ENCODE data around the gene PFN3. TPM values are rescaled to one million over a fixed set of nuclear protein-coding genes. Genes with fewer than 3 reads are reported as not detected.
"Not testable (repeated sequence)": the region's sequence is repeated elsewhere in the genome, so short reads cannot be mapped to it uniquely, and the experiment has no call there.

Gene PFN3
- total RNA-seq, 1 donor from 2014 or later, result not detected

DNA sequence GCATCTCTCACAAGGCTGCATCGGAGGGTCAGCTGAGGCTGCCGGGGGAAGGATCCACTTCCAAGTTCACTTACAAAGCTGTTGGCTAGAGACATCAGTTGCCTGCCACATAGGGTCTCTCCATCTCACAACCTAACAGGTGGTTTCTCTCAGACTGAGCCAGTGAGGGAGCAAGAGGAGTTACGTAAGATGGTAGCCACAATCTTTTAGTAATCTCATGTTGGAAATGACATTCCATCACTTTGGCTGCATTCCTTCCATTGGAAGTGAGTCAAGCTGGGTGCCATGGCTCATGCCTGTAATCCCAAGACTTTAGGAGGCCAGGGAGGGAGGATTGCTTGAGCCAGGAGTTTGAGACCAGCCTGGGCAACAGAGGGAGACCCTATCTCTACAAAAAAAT is 18.6 kb upstream of the PFN3 start:
- DNase-seq (ENCODE audit: low read depth), result peak; percentile 40
- H3K9me3 Mint-ChIP-seq (ENCODE audit: unreplicated experiment), result no peaks in the 10 kb centered on the region
- H3K27ac Mint-ChIP-seq (ENCODE audit: unreplicated experiment), result no peak overlapping the region
- H3K4me1 Mint-ChIP-seq (ENCODE audit: low read depth, unreplicated experiment), result peaks cover 2% of the 10 kb centered on the region
- Histone ChIP-seq H3K27ac (ENCODE audit: low read depth, low read length) (no peak overlapping the region), H3K79me2 (ENCODE audit: insufficient read depth, low read length) (no peaks in the 10 kb centered on the region), H4K20me1 (ENCODE audit: insufficient read depth, low read length) (no peaks in the 10 kb centered on the region), H3K27me3 (ENCODE audit: insufficient read depth, low read length) (peaks cover 2% of the 10 kb centered on the region), H3K9me3 (ENCODE audit: insufficient read depth, low read depth, low read length) (no peaks in the 10 kb centered on the region), H3K36me3 (ENCODE audit: insufficient read depth, low read length) (no peaks in the 10 kb centered on the region), H3K4me2 (ENCODE audit: low read length) (no peak overlapping the region), H3K4me3 (ENCODE audit: insufficient read depth, low read depth, low read length) (no peak overlapping the region), H3K9ac (ENCODE audit: low read length) (no peak overlapping the region), H3K4me1 (ENCODE audit: insufficient read depth, low read length) (no peaks in the 10 kb centered on the region), H2AFZ (ENCODE audit: low read depth, low read length) (no peak overlapping the region)
- H3K27me3 Mint-ChIP-seq (ENCODE audit: low read depth, unreplicated experiment), result peaks cover 31% of the 10 kb centered on the region
- no peak for FAIRE-seq
- no peak for TF ChIP-seq EZH2 (IDR thresholded peaks at IDR 0.05; ENCODE audit: insufficient read depth, low read length)
- TF ChIP-seq, protein P1, sequence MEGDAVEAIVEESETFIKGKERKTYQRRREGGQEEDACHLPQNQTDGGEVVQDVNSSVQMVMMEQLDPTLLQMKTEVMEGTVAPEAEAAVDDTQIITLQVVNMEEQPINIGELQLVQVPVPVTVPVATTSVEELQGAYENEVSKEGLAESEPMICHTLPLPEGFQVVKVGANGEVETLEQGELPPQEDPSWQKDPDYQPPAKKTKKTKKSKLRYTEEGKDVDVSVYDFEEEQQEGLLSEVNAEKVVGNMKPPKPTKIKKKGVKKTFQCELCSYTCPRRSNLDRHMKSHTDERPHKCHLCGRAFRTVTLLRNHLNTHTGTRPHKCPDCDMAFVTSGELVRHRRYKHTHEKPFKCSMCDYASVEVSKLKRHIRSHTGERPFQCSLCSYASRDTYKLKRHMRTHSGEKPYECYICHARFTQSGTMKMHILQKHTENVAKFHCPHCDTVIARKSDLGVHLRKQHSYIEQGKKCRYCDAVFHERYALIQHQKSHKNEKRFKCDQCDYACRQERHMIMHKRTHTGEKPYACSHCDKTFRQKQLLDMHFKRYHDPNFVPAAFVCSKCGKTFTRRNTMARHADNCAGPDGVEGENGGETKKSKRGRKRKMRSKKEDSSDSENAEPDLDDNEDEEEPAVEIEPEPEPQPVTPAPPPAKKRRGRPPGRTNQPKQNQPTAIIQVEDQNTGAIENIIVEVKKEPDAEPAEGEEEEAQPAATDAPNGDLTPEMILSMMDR (IDR thresholded peaks at IDR 0.05; ENCODE audit: insufficient read depth, low read depth, low read length), result no peak
- H3K4me3 Mint-ChIP-seq (ENCODE audit: unreplicated experiment), result no peak overlapping the region
- H3K36me3 Mint-ChIP-seq (ENCODE audit: low read depth, unreplicated experiment), result peaks cover 2% of the 10 kb centered on the region

DNA sequence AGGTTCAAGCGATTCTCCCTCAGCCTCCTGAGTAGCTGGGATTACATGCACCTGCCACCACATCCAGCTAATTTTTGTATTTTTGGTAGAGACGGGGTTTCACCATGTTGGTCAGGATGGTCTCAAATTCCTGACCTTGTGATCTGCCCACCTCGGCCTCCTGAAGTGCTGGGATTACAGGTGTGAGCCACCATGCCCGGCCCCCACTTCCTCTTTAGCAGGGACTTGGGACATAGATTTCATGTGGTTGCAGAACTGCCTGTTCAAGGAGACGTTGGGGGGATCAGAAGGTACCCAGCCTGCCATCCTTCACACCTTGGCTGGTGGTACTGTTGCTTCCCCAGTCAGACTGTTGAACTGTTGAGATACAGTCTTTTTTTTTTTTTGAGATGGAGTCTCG is 16.6 kb upstream of the PFN3 start:
- not testable (repeated sequence) for DNase-seq (ENCODE audit: low read depth); H3K27ac ChIP-seq (ENCODE audit: low read depth, low read length); H3K4me3 ChIP-seq (ENCODE audit: insufficient read depth, low read depth, low read length); H3K27me3 ChIP-seq (ENCODE audit: insufficient read depth, low read length); H3K9ac ChIP-seq (ENCODE audit: low read length); H3K4me1 ChIP-seq (ENCODE audit: insufficient read depth, low read length); H3K4me3 Mint-ChIP-seq (ENCODE audit: unreplicated experiment); H3K27ac Mint-ChIP-seq (ENCODE audit: unreplicated experiment); FAIRE-seq; H3K36me3 ChIP-seq (ENCODE audit: insufficient read depth, low read length); H2AFZ ChIP-seq (ENCODE audit: low read depth, low read length); H3K9me3 ChIP-seq (ENCODE audit: insufficient read depth, low read depth, low read length); H3K36me3 Mint-ChIP-seq (ENCODE audit: low read depth, unreplicated experiment); H3K79me2 ChIP-seq (ENCODE audit: insufficient read depth, low read length); H3K4me1 Mint-ChIP-seq (ENCODE audit: low read depth, unreplicated experiment); H3K9me3 Mint-ChIP-seq (ENCODE audit: unreplicated experiment); H4K20me1 ChIP-seq (ENCODE audit: insufficient read depth, low read length); H3K4me2 ChIP-seq (ENCODE audit: low read length)
- peaks cover 42% of the 10 kb centered on the region for H3K27me3 Mint-ChIP-seq (ENCODE audit: low read depth, unreplicated experiment)

DNA sequence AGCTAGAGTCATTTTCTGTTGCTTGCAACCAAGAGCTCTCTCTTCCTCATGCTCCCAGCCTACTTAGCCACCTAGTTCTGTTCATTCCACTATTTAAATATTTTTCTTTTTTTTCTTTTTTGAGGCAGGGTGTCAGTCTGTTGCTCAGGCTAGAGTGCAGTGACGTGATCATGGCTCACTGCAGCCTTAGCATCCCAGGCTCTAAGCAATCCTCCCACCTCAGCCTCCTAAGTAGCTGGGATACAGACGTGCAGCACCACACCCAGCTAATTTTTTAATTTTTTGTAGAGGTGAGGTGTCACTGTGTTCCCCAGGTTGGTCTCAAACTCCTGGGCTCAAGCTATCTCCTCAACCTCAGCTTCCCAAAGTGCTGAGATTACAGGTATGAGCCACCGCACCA is 14.0 kb upstream of the PFN3 start:
- H3K4me3 Mint-ChIP-seq (ENCODE audit: unreplicated experiment), result no peak overlapping the region
- H2AFZ ChIP-seq (ENCODE audit: low read depth, low read length), result no peak overlapping the region
- no peak overlapping the region for H3K9ac ChIP-seq (ENCODE audit: low read length)
- peaks cover 6% of the 10 kb centered on the region for H3K27me3 ChIP-seq (ENCODE audit: insufficient read depth, low read length)
- DNase-seq (ENCODE audit: low read depth) (no peak), FAIRE-seq (no peak)
- no peak overlapping the region for H3K27ac Mint-ChIP-seq (ENCODE audit: unreplicated experiment)
- H3K79me2 ChIP-seq (ENCODE audit: insufficient read depth, low read length), result no peaks in the 10 kb centered on the region
- peaks cover 53% of the 10 kb centered on the region for H3K27me3 Mint-ChIP-seq (ENCODE audit: low read depth, unreplicated experiment)
- TF ChIP-seq, protein P1 (IDR thresholded peaks at IDR 0.05; ENCODE audit: insufficient read depth, low read depth, low read length), result no peak
- TF ChIP-seq EZH2 (IDR thresholded peaks at IDR 0.05; ENCODE audit: insufficient read depth, low read length), result no peak
- H3K4me1 Mint-ChIP-seq (ENCODE audit: low read depth, unreplicated experiment), result no peaks in the 10 kb centered on the region
- no peaks in the 10 kb centered on the region for H3K9me3 Mint-ChIP-seq (ENCODE audit: unreplicated experiment)
- H3K4me1 ChIP-seq (ENCODE audit: insufficient read depth, low read length), result no peaks in the 10 kb centered on the region
- no peak overlapping the region for H3K4me3 ChIP-seq (ENCODE audit: insufficient read depth, low read depth, low read length)
- H3K4me2 ChIP-seq (ENCODE audit: low read length), result no peak overlapping the region
- H3K36me3 Mint-ChIP-seq (ENCODE audit: low read depth, unreplicated experiment), result no peaks in the 10 kb centered on the region
- H3K36me3 ChIP-seq (ENCODE audit: insufficient read depth, low read length), result no peaks in the 10 kb centered on the region
- no peaks in the 10 kb centered on the region for H3K9me3 ChIP-seq (ENCODE audit: insufficient read depth, low read depth, low read length)
- H4K20me1 ChIP-seq (ENCODE audit: insufficient read depth, low read length), result no peaks in the 10 kb centered on the region
- H3K27ac ChIP-seq (ENCODE audit: low read depth, low read length), result no peak overlapping the region

Measured in astrocyte (in vitro differentiated cells and primary cell).